PC-3 (cell line): ENCODE data around the gene ELOVL4. TPM values are rescaled to one million over a fixed set of nuclear protein-coding genes. Genes with fewer than 3 reads are reported as not detected.

ENCODE experiments used
- ATAC-seq: fragments of 200-7000 bp; cut with Tn5 transposase; 2 replicates; pipeline ENCODE4 v1.9.1; 2020; ENCODE audit warnings: mild to moderate bottlenecking, moderate library complexity
- BruUV-seq: library from RNA; stranded (reverse); fragments of 400-500 nt; replicated peaks from 2 replicates; lab custom pipeline; 2021; lab: Mats Ljungman, UMichigan
- CTCF ChIA-PET: fragments of 300-600 bp; sonication (Branson Sonifier 250); formaldehyde crosslinking; loops from one replicate; lab custom pipeline; 2022; ENCODE audit warnings: antibody characterized with exemption; lab: Charles Lee
- POLR2A ChIA-PET: fragments of 300-600 bp; sonication (Branson Sonifier 250); formaldehyde crosslinking; loops from one replicate; lab custom pipeline; 2022; ENCODE audit warnings: antibody characterized with exemption; ENCODE audit not compliant: unreplicated experiment; lab: Charles Lee
- DNase-seq: peaks from one replicate; pipeline ENCODE4 v3.0.0-alpha.2; 2015
- H2AFZ ChIP-seq: fragments of 300-600 bp; sonication (generic); 2 replicates; pipeline ENCODE4 v1.6.0; 2016; ENCODE audit warnings: antibody characterized with exemption, low read length
- H3F3A ChIP-seq: fragments of 300-600 bp; sonication (generic); one replicate; pipeline ENCODE4 v1.6.0; 2017; ENCODE audit warnings: antibody characterized with exemption, low read length, control low read depth, mild to moderate bottlenecking; ENCODE audit not compliant: unreplicated experiment
- H3K27ac ChIP-seq: fragments of 300-600 bp; sonication (generic); 2 replicates; pipeline ENCODE4 v1.5.1; 2016; ENCODE audit warnings: mild to moderate bottlenecking, low read length
- H3K27me3 ChIP-seq: fragments of 300-600 bp; sonication (generic); 2 replicates; pipeline ENCODE4 v1.6.1; 2016; ENCODE audit warnings: low read length, mixed read lengths
- H3K36me3 ChIP-seq: fragments of 300-600 bp; sonication (generic); 2 replicates; pipeline ENCODE4 v1.6.1; 2016; ENCODE audit warnings: low read depth, mixed run types, low read length, mixed read lengths
- H3K4me1 ChIP-seq: fragments of 300-600 bp; sonication (generic); 2 replicates; pipeline ENCODE4 v1.5.1; 2016; ENCODE audit warnings: low read length; ENCODE audit not compliant: insufficient read depth
- H3K4me2 ChIP-seq: fragments of 300-600 bp; sonication (generic); 2 replicates; pipeline ENCODE4 v1.6.0; 2016; ENCODE audit warnings: low read length
- H3K4me3 ChIP-seq: fragments of 300-600 bp; sonication (generic); 2 replicates; pipeline ENCODE4 v1.5.1; 2016; ENCODE audit warnings: mild to moderate bottlenecking, low read length, mixed read lengths
- H3K79me2 ChIP-seq: fragments of 300-600 bp; sonication (generic); 2 replicates; pipeline ENCODE4 v1.6.1; 2017; ENCODE audit warnings: low read length, mixed read lengths
- H3K9ac ChIP-seq: fragments of 300-600 bp; sonication (generic); 2 replicates; pipeline ENCODE4 v1.6.0; 2016; ENCODE audit warnings: mild to moderate bottlenecking, low read length
- H3K9me2 ChIP-seq: fragments of 300-600 bp; sonication (generic); replicated peaks from 2 replicates; pipeline ENCODE4 v1.6.1; 2016; ENCODE audit warnings: mixed run types, low read length, mixed read lengths
- H3K9me3 ChIP-seq: fragments of 300-600 bp; sonication (generic); 2 replicates; pipeline ENCODE4 v1.6.1; 2016; ENCODE audit warnings: low read length, mixed read lengths
- H4K20me1 ChIP-seq: fragments of 300-600 bp; sonication (generic); 2 replicates; pipeline ENCODE4 v1.6.1; 2016; ENCODE audit warnings: low read length, mixed read lengths
- EZH2 ChIP-seq: fragments of 300-600 bp; sonication (generic); IDR thresholded peaks from one replicate; pipeline ENCODE4 v1.6.1; 2017; ENCODE audit warnings: antibody characterized with exemption, mild to moderate bottlenecking, low read length; ENCODE audit not compliant: unreplicated experiment
- EZH2phosphoT487 ChIP-seq: fragments of 300-600 bp; sonication (generic); IDR thresholded peaks from 2 replicates; pipeline ENCODE4 v1.6.1; 2018; ENCODE audit warnings: mild to moderate bottlenecking, antibody characterized with exemption, low read length, borderline replicate concordance
- intact Hi-C: fragments of 100-400 bp; cut with micrococcal nuclease; formaldehyde crosslinking; loops from 2 replicates; pipeline ENCODE4 v1.9.0; 2023
- total RNA-seq: library from RNA; depleted of rRNA; stranded (reverse); fragments of >200 nt; gene quantifications from 2 replicates; pipeline ENCODE4 v1.2.3, GENCODE V29; 2014
- TF ChIP-seq, protein P1 (sequence below): fragments of 300-600 bp; sonication (generic); conservative IDR thresholded peaks from 2 replicates; pipeline ENCODE4 v1.5.1; 2017; ENCODE audit warnings: antibody characterized with exemption, low read depth, mild to moderate bottlenecking, low read length

Gene ELOVL4
- total RNA-seq, 1 experiment from 2014 or later = 1.1 TPM

DNA sequence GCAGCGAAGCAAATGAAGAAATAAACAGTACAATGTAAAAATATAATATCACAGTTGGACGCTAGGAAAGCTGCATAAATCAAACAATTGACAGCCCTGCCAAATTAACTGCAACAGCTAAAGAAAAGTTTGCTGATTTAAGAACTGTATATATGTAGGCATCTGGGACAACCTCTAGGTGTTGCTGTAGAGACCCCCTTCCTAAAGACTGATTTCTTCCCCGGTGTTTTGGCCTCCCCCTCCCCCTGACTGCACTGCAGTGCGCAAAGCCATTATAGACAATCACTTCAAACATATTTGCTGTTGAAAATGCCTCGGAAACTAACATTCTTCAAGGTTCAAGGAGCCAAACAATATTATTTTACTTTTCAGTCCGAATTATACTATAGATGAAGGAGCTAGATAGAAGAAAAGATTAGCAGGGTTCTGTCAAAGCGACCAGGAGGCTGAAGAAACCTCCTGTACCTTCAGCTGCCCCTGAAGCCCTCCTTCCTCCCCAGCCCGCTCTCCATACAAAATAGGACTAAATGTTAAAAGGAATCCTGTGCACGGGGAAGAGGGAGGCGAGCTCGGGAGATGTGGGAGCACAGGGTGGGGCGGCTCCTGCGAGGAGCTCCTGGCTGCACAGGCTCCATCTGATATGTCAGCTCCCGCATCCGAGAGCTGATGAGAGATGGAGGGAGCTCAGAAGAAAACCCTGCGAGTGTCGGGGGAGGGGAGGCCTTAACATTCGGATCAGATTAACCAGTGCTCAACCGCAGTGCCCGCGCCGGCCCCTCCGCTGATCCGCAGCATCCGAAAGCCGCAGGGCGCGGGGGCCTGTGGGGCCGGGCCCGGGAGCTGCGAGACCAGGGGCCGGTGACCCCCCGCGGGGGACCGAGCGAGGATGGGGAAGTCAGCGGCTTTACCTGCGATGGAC lies 822 bp downstream of the ELOVL4 start:
- no peaks in the 10 kb centered on the region for H3K9me3 ChIP-seq
- ChIA-PET CTCF (interaction anchor here (0.5 to 1.8 kb wide), 6 partner anchors 57 to 1541 kb away, joined by 3 to 4 read pairs (median 4); no protein-coding TSS in a partner anchor), POLR2A (no interaction called here)
- TF ChIP-seq EZH2phosphoT487 (no peak), EZH2 (no peak)
- TF ChIP-seq, protein P1, sequence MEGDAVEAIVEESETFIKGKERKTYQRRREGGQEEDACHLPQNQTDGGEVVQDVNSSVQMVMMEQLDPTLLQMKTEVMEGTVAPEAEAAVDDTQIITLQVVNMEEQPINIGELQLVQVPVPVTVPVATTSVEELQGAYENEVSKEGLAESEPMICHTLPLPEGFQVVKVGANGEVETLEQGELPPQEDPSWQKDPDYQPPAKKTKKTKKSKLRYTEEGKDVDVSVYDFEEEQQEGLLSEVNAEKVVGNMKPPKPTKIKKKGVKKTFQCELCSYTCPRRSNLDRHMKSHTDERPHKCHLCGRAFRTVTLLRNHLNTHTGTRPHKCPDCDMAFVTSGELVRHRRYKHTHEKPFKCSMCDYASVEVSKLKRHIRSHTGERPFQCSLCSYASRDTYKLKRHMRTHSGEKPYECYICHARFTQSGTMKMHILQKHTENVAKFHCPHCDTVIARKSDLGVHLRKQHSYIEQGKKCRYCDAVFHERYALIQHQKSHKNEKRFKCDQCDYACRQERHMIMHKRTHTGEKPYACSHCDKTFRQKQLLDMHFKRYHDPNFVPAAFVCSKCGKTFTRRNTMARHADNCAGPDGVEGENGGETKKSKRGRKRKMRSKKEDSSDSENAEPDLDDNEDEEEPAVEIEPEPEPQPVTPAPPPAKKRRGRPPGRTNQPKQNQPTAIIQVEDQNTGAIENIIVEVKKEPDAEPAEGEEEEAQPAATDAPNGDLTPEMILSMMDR = peak; percentile 47
- H3K27ac ChIP-seq = no peak overlapping the region
- H3K27me3 ChIP-seq = no peaks in the 10 kb centered on the region
- DNase-seq (peak; percentile 16), ATAC-seq (peak; percentile 35)
- BruUV-seq = TSS peak; percentile 27
- intact Hi-C loops = loop anchor here (2.0 to 5.0 kb wide), 4 partner anchors 52 to 161 kb away; partner anchors contain the start of genes BCKDHB and TTK
- H3K4me3 ChIP-seq = peak overlapping the region; percentile 81
- H2AFZ ChIP-seq = peak overlapping the region; percentile 94
- H3K4me2 ChIP-seq = peak overlapping the region; percentile 96
- no peaks in the 10 kb centered on the region for H3F3A ChIP-seq
- H3K79me2 ChIP-seq = 0 out of 2 replicates have a peak, but pooled peaks cover 5% of the 10 kb centered on the region
- peaks cover 30% of the 10 kb centered on the region for H3K4me1 ChIP-seq
- no peaks in the 10 kb centered on the region for H4K20me1 ChIP-seq
- peak overlapping the region; percentile 55 for H3K9ac ChIP-seq
- H3K36me3 ChIP-seq = no peaks in the 10 kb centered on the region
- H3K9me2 ChIP-seq = no peaks in the 10 kb centered on the region

DNA sequence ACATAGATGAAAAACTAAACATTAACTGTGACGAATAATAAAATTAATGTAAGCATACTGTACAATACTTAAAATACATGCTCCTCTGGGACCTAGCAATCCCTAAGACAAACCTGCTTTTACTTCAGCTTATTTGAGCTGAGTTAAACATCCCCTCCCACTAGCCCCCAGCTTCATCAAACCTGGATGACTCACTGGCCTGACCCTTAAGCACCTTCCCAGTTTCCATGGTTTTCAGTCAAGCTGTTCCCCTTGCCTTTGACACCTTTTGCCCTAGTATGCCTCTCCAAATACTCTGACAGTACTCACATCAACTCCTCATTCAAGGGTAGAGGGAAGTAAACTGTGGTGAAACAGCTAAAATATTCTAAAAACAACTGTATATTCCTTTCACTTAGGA lies 4.2 kb downstream of the ELOVL4 start:
- H3K79me2 ChIP-seq = 0 out of 2 replicates have a peak, but pooled peaks cover 5% of the 10 kb centered on the region
- peaks cover 22% of the 10 kb centered on the region for H3K4me1 ChIP-seq
- no peaks in the 10 kb centered on the region for H3K36me3 ChIP-seq
- H3K4me3 ChIP-seq = no peak overlapping the region
- no peak overlapping the region for H3K27ac ChIP-seq
- no peaks in the 10 kb centered on the region for H4K20me1 ChIP-seq
- no peaks in the 10 kb centered on the region for H3K27me3 ChIP-seq
- ChIA-PET POLR2A (no interaction called here), CTCF (no interaction called here)
- ATAC-seq (no peak), DNase-seq (no peak)
- TF ChIP-seq EZH2 (no peak), EZH2phosphoT487 (no peak)
- TF ChIP-seq, protein P1 = no peak
- intact Hi-C loops = no loop called here
- H3K9me2 ChIP-seq = no peaks in the 10 kb centered on the region
- H2AFZ ChIP-seq = no peak overlapping the region
- no peak overlapping the region for H3K4me2 ChIP-seq
- no TSS peak for BruUV-seq
- no peaks in the 10 kb centered on the region for H3K9me3 ChIP-seq
- H3K9ac ChIP-seq = no peak overlapping the region
- H3F3A ChIP-seq = no peaks in the 10 kb centered on the region
